Activated CD8-positive, alpha-beta T cell treated with anti-CD3 and anti-CD28 coated beads, Interleukin-2, amount 10 ng/mL, durations not matched to agents 7 days and 5 days (primary cell): Measurements from ENCODE around the gene RIMS4. TPM values are rescaled to one million over a fixed set of nuclear protein-coding genes. Genes with fewer than 3 reads are reported as not detected.

Experiments used
- ATAC-seq: fragments of 150-1000 bp; cut with Tn5 transposase; one replicate; pipeline ENCODE4 v1.10.0; 2021; ENCODE audit warnings: moderate library complexity
- CTCF ChIA-PET: fragments of 350-600 bp; sonication (Branson Sonifier 250); formaldehyde crosslinking; loops from one replicate; lab custom pipeline; 2021; ENCODE audit warnings: antibody characterized with exemption; lab: Charles Lee
- POLR2A ChIA-PET: fragments of 350-600 bp; sonication (Branson Sonifier 250); formaldehyde crosslinking; loops from one replicate; lab custom pipeline; 2021; ENCODE audit warnings: antibody characterized with exemption; lab: Charles Lee
- DNase-seq: peaks from one replicate; pipeline ENCODE4 v3.0.0-alpha.2; 2020
- H3K27ac Mint-ChIP-seq: one replicate; pipeline ENCODE4 v1.8.0; 2021; ENCODE audit warnings: mild to moderate bottlenecking, mixed read lengths
- H3K27me3 Mint-ChIP-seq: one replicate; pipeline ENCODE4 v1.8.0; 2021; ENCODE audit warnings: low read depth, mixed read lengths
- H3K36me3 Mint-ChIP-seq: one replicate; pipeline ENCODE4 v1.8.0; 2021; ENCODE audit warnings: low read depth, mixed read lengths
- H3K4me1 Mint-ChIP-seq: one replicate; pipeline ENCODE4 v1.8.0; 2021; ENCODE audit warnings: low read depth, mixed read lengths
- H3K4me3 Mint-ChIP-seq: one replicate; pipeline ENCODE4 v1.8.0; 2021; ENCODE audit warnings: mild to moderate bottlenecking, mixed read lengths
- H3K9me3 Mint-ChIP-seq: one replicate; pipeline ENCODE4 v1.8.0; 2022; ENCODE audit warnings: mixed read lengths; ENCODE audit not compliant: insufficient read depth
- total RNA-seq, 2 experiments: library from RNA; stranded (reverse); gene quantifications; one replicate each; pipeline ENCODE4 v1.2.3, GENCODE V29; 2021

RIMS4 gene
- total RNA-seq, 2 experiments from 2014 or later: not detected

GRCh38 chr20:44840826-44841225 is 30.5 kb upstream of the RIMS4 start:
- no peaks in the 10 kb centered on the region for H3K9me3 Mint-ChIP-seq
- ChIA-PET CTCF (no interaction called here), POLR2A (no interaction called here)
- ATAC-seq: no peak
- no peaks in the 10 kb centered on the region for H3K36me3 Mint-ChIP-seq
- DNase-seq: no peak
- H3K4me1 Mint-ChIP-seq: no peaks in the 10 kb centered on the region
- no peak overlapping the region for H3K4me3 Mint-ChIP-seq
- peaks cover 9% of the 10 kb centered on the region for H3K27me3 Mint-ChIP-seq
- H3K27ac Mint-ChIP-seq: no peak overlapping the region

- ChIA-PET CTCF (interaction anchor here (1.2 to 1.5 kb wide), 2 partner anchors 17 to 19 kb away, joined by 3 to 4 read pairs; no protein-coding TSS in a partner anchor), POLR2A (no interaction called here)
- Mint-ChIP-seq H3K36me3 (no peaks in the 10 kb centered on the region), H3K9me3 (no peaks in the 10 kb centered on the region), H3K27ac (no peak overlapping the region), H3K4me1 (no peaks in the 10 kb centered on the region), H3K27me3 (peaks cover 8% of the 10 kb centered on the region), H3K4me3 (no peak overlapping the region)
- DNase-seq: no peak
- no peak for ATAC-seq
Observed at GRCh38 chr20:44839481-44839880, 29.1 kb upstream of the RIMS4 start.

- peaks cover 7% of the 10 kb centered on the region for H3K27me3 Mint-ChIP-seq
- H3K9me3 Mint-ChIP-seq: no peaks in the 10 kb centered on the region
- H3K4me1 Mint-ChIP-seq: no peaks in the 10 kb centered on the region
- no peak overlapping the region for H3K27ac Mint-ChIP-seq
- DNase-seq: no peak
- ChIA-PET POLR2A (no interaction called here), CTCF (no interaction called here)
- H3K36me3 Mint-ChIP-seq: no peaks in the 10 kb centered on the region
- H3K4me3 Mint-ChIP-seq: no peak overlapping the region
- no peak for ATAC-seq
Observed at GRCh38 chr20:44838521-44838920, 28.2 kb upstream of the RIMS4 start.

- DNase-seq (no peak), ATAC-seq (no peak)
- no peak overlapping the region for H3K4me3 Mint-ChIP-seq
- peaks cover 3% of the 10 kb centered on the region for H3K27me3 Mint-ChIP-seq
- no peaks in the 10 kb centered on the region for H3K9me3 Mint-ChIP-seq
- H3K27ac Mint-ChIP-seq: no peak overlapping the region
- no peaks in the 10 kb centered on the region for H3K36me3 Mint-ChIP-seq
- H3K4me1 Mint-ChIP-seq: no peaks in the 10 kb centered on the region
- ChIA-PET CTCF (no interaction called here), POLR2A (no interaction called here)
Observed at GRCh38 chr20:44837946-44838345, 27.6 kb upstream of the RIMS4 start.

GRCh38 chr20:44836601-44837120 is 26.3 kb upstream of the RIMS4 start:
- H3K27me3 Mint-ChIP-seq: peaks cover 7% of the 10 kb centered on the region
- CTCF ChIA-PET: no interaction called here
- no peak overlapping the region for H3K27ac Mint-ChIP-seq

GRCh38 chr20:44835661-44836221 is 25.4 kb upstream of the RIMS4 start:
- H3K9me3 Mint-ChIP-seq: no peaks in the 10 kb centered on the region
- no peaks in the 10 kb centered on the region for H3K36me3 Mint-ChIP-seq
- CTCF ChIA-PET: no interaction called here

More at GRCh38 chr20:44836601-44837120, 26.3 kb upstream of the RIMS4 start:
- ATAC-seq: no peak
- H3K9me3 Mint-ChIP-seq: no peaks in the 10 kb centered on the region
- no peaks in the 10 kb centered on the region for H3K36me3 Mint-ChIP-seq
- no peak for DNase-seq
- POLR2A ChIA-PET: no interaction called here
- H3K4me3 Mint-ChIP-seq: no peak overlapping the region
- H3K4me1 Mint-ChIP-seq: no peaks in the 10 kb centered on the region

GRCh38 chr20:44835116-44835515 is 24.8 kb upstream of the RIMS4 start:
- ChIA-PET CTCF (no interaction called here), POLR2A (no interaction called here)
- ATAC-seq: no peak
- H3K36me3 Mint-ChIP-seq: no peaks in the 10 kb centered on the region
- H3K9me3 Mint-ChIP-seq: no peaks in the 10 kb centered on the region
- H3K27me3 Mint-ChIP-seq: peaks cover 15% of the 10 kb centered on the region
- no peak overlapping the region for H3K4me3 Mint-ChIP-seq
- no peak for DNase-seq
- no peak overlapping the region for H3K27ac Mint-ChIP-seq
- H3K4me1 Mint-ChIP-seq: no peaks in the 10 kb centered on the region

More at GRCh38 chr20:44835661-44836221, 25.4 kb upstream of the RIMS4 start:
- H3K4me1 Mint-ChIP-seq: no peaks in the 10 kb centered on the region
- H3K4me3 Mint-ChIP-seq: no peak overlapping the region
- H3K27ac Mint-ChIP-seq: no peak overlapping the region
- DNase-seq (no peak), ATAC-seq (no peak)
- H3K27me3 Mint-ChIP-seq: peaks cover 12% of the 10 kb centered on the region
- POLR2A ChIA-PET: no interaction called here

GRCh38 chr20:44834693-44835092 is 24.3 kb upstream of the RIMS4 start:
- H3K36me3 Mint-ChIP-seq: no peaks in the 10 kb centered on the region
- CTCF ChIA-PET: no interaction called here
- POLR2A ChIA-PET: no interaction called here
- H3K27me3 Mint-ChIP-seq: peaks cover 15% of the 10 kb centered on the region
- no peaks in the 10 kb centered on the region for H3K9me3 Mint-ChIP-seq
- DNase-seq (no peak), ATAC-seq (no peak)
- no peak overlapping the region for H3K4me3 Mint-ChIP-seq
- no peak overlapping the region for H3K27ac Mint-ChIP-seq
- H3K4me1 Mint-ChIP-seq: no peaks in the 10 kb centered on the region

GRCh38 chr20:44833437-44833836 is 23.1 kb upstream of the RIMS4 start:
- ChIA-PET CTCF (no interaction called here), POLR2A (no interaction called here)
- H3K36me3 Mint-ChIP-seq: no peaks in the 10 kb centered on the region
- ATAC-seq (no peak), DNase-seq (no peak)
- no peaks in the 10 kb centered on the region for H3K4me1 Mint-ChIP-seq
- H3K4me3 Mint-ChIP-seq: no peak overlapping the region
- no peaks in the 10 kb centered on the region for H3K9me3 Mint-ChIP-seq
- H3K27ac Mint-ChIP-seq: no peak overlapping the region
- H3K27me3 Mint-ChIP-seq: peaks cover 19% of the 10 kb centered on the region

GRCh38 chr20:44832724-44833123 is 22.4 kb upstream of the RIMS4 start:
- no peak overlapping the region for H3K4me3 Mint-ChIP-seq
- H3K4me1 Mint-ChIP-seq: no peaks in the 10 kb centered on the region
- ChIA-PET CTCF (no interaction called here), POLR2A (no interaction called here)
- no peak for DNase-seq
- peaks cover 22% of the 10 kb centered on the region for H3K27me3 Mint-ChIP-seq
- H3K27ac Mint-ChIP-seq: no peak overlapping the region
- no peaks in the 10 kb centered on the region for H3K36me3 Mint-ChIP-seq
- H3K9me3 Mint-ChIP-seq: no peaks in the 10 kb centered on the region
- no peak for ATAC-seq

GRCh38 chr20:44830995-44831394 is 20.6 kb upstream of the RIMS4 start:
- ATAC-seq (no peak), DNase-seq (no peak)
- H3K36me3 Mint-ChIP-seq: no peaks in the 10 kb centered on the region
- H3K4me3 Mint-ChIP-seq: no peak overlapping the region
- CTCF ChIA-PET: no interaction called here
- H3K4me1 Mint-ChIP-seq: no peaks in the 10 kb centered on the region
- no peak overlapping the region for H3K27ac Mint-ChIP-seq
- H3K27me3 Mint-ChIP-seq: peaks cover 25% of the 10 kb centered on the region
- H3K9me3 Mint-ChIP-seq: no peaks in the 10 kb centered on the region
- POLR2A ChIA-PET: no interaction called here

GRCh38 chr20:44830523-44830922 is 20.2 kb upstream of the RIMS4 start:
- Mint-ChIP-seq H3K4me1 (no peaks in the 10 kb centered on the region), H3K9me3 (no peaks in the 10 kb centered on the region), H3K36me3 (no peaks in the 10 kb centered on the region), H3K27ac (no peak overlapping the region), H3K4me3 (no peak overlapping the region), H3K27me3 (peaks cover 25% of the 10 kb centered on the region)
- ChIA-PET CTCF (no interaction called here), POLR2A (no interaction called here)
- DNase-seq: no peak
- ATAC-seq: no peak

GRCh38 chr20:44829688-44830087 is 19.3 kb upstream of the RIMS4 start:
- no peak overlapping the region for H3K4me3 Mint-ChIP-seq
- no peaks in the 10 kb centered on the region for H3K36me3 Mint-ChIP-seq
- peaks cover 27% of the 10 kb centered on the region for H3K27me3 Mint-ChIP-seq
- no peaks in the 10 kb centered on the region for H3K4me1 Mint-ChIP-seq
- no peak overlapping the region for H3K27ac Mint-ChIP-seq
- CTCF ChIA-PET: no interaction called here
- ATAC-seq (no peak), DNase-seq (no peak)
- POLR2A ChIA-PET: no interaction called here
- H3K9me3 Mint-ChIP-seq: no peaks in the 10 kb centered on the region
